Mesenchymal stem cell (in vitro differentiated cells and primary cell): ENCODE data around the gene GSTA5.
A peak's percentile ranks its signal among the peaks of the same experiment; 100 is the strongest.
"Not testable (repeated sequence)": the region's sequence is repeated elsewhere in the genome, so short reads cannot be mapped to it uniquely, and the experiment has no call there.

Experiments used
- DNase-seq: peaks from one replicate; pipeline ENCODE4 v3.0.0-alpha.2; 2013
- H2AFZ ChIP-seq: one replicate; pipeline ENCODE4 v1.6.1; 2013; ENCODE audit warnings: low read depth, mild to moderate bottlenecking, control low read depth, inconsistent platforms, low read length, moderate library complexity
- H2AK5ac ChIP-seq: 2 replicates; pipeline ENCODE4 v1.6.1; 2013; ENCODE audit warnings: low read length, moderate library complexity, mild to moderate bottlenecking, inconsistent platforms; ENCODE audit not compliant: severe bottlenecking
- H2BK120ac ChIP-seq: one replicate; pipeline ENCODE4 v1.6.1; 2013; ENCODE audit warnings: low read depth, mild to moderate bottlenecking, inconsistent platforms, low read length, moderate library complexity
- H2BK12ac ChIP-seq, 2 experiments: one replicate each; pipeline ENCODE4 v1.6.1; 2013; ENCODE audit warnings: inconsistent platforms in 2 of 2, low read length in 2 of 2, mild to moderate bottlenecking in 2 of 2, moderate library complexity in 2 of 2, control low read depth in 1 of 2
- H2BK15ac ChIP-seq: one replicate; pipeline ENCODE4 v1.6.1; 2013; ENCODE audit warnings: mild to moderate bottlenecking, low read depth, inconsistent platforms; ENCODE audit not compliant: poor library complexity, severe bottlenecking
- H2BK5ac ChIP-seq: 2 replicates; pipeline ENCODE4 v1.6.1; 2013; ENCODE audit warnings: low read depth, mild to moderate bottlenecking, low read length, control low read depth, inconsistent platforms; ENCODE audit not compliant: poor library complexity, severe bottlenecking
- H3K14ac ChIP-seq, 2 experiments: one replicate each; pipeline ENCODE4 v1.6.1; 2013; ENCODE audit warnings: inconsistent platforms in 2 of 2, low read length in 2 of 2, control low read depth in 1 of 2, mild to moderate bottlenecking in 1 of 2, moderate library complexity in 1 of 2
- H3K18ac ChIP-seq, 2 experiments: one replicate each; pipeline ENCODE4 v1.6.1; 2013; ENCODE audit warnings: inconsistent platforms in 2 of 2, low read length in 2 of 2, control low read depth in 1 of 2, low read depth in 1 of 2, mild to moderate bottlenecking in 1 of 2
- H3K23ac ChIP-seq, 2 experiments: one replicate each; pipeline ENCODE4 v1.6.1; 2013; ENCODE audit warnings: inconsistent platforms in 2 of 2, low read length in 2 of 2, mild to moderate bottlenecking in 2 of 2, moderate library complexity in 2 of 2, control low read depth in 1 of 2
- H3K27ac ChIP-seq: 2 replicates; pipeline ENCODE4 v1.5.1; 2013; ENCODE audit warnings: mild to moderate bottlenecking, moderate library complexity, low read length, control low read depth, inconsistent platforms; ENCODE audit not compliant: poor library complexity, severe bottlenecking
- H3K27me3 ChIP-seq, 2 experiments: 2 replicates each; pipeline versions ENCODE4 v1.6.1 to v1.7.0; 2013; ENCODE audit warnings: low read length in 2 of 2, mild to moderate bottlenecking in 2 of 2, moderate library complexity in 2 of 2, control low read depth in 1 of 2, inconsistent platforms in 1 of 2; ENCODE audit not compliant: control insufficient read depth in 1 of 2, insufficient read depth in 1 of 2
- H3K36me3 ChIP-seq, 2 experiments: 2 replicates each; pipeline versions ENCODE4 v1.6.1 to v1.7.0; 2013; ENCODE audit warnings: low read length in 2 of 2, control low read depth in 1 of 2, inconsistent platforms in 1 of 2, low read depth in 1 of 2, mild to moderate bottlenecking in 1 of 2; ENCODE audit not compliant: insufficient read depth in 2 of 2, control insufficient read depth in 1 of 2
- H3K4ac ChIP-seq, 2 experiments: one replicate each; pipeline ENCODE4 v1.6.1; 2013; ENCODE audit warnings: inconsistent platforms in 2 of 2, low read length in 2 of 2, mild to moderate bottlenecking in 2 of 2, moderate library complexity in 2 of 2, control low read depth in 1 of 2, low read depth in 1 of 2
- H3K4me1 ChIP-seq: 2 replicates; pipeline ENCODE4 v1.6.1; 2013; ENCODE audit warnings: low read depth, low read length, control low read depth; ENCODE audit not compliant: control insufficient read depth, insufficient read depth
- H3K4me2 ChIP-seq: 2 replicates; pipeline ENCODE4 v1.6.1; 2013; ENCODE audit warnings: low read length, mild to moderate bottlenecking, inconsistent platforms; ENCODE audit not compliant: poor library complexity, severe bottlenecking
- H3K4me3 ChIP-seq, 2 experiments: 2 replicates each; pipeline versions ENCODE4 v1.5.1 to v1.7.0; 2013; ENCODE audit warnings: low read length in 2 of 2, mild to moderate bottlenecking in 2 of 2, control low read depth in 1 of 2, low read depth in 1 of 2; ENCODE audit not compliant: insufficient read depth in 1 of 2
- H3K79me1 ChIP-seq: replicated peaks from 2 replicates; pipeline ENCODE4 v1.6.1; 2013; ENCODE audit warnings: mild to moderate bottlenecking, control low read depth, low read length, inconsistent platforms; ENCODE audit not compliant: poor library complexity, severe bottlenecking
- H3K9ac ChIP-seq: 2 replicates; pipeline ENCODE4 v1.7.0; 2013; ENCODE audit warnings: mild to moderate bottlenecking, low read length, moderate library complexity
- H3K9me3 ChIP-seq: 2 replicates; pipeline ENCODE4 v1.7.0; 2013; ENCODE audit warnings: mild to moderate bottlenecking, low read length; ENCODE audit not compliant: control insufficient read depth
- H4K8ac ChIP-seq: one replicate; pipeline ENCODE4 v1.6.1; 2013; ENCODE audit warnings: inconsistent platforms, mild to moderate bottlenecking, low read length, moderate library complexity
- H4K91ac ChIP-seq: one replicate; pipeline ENCODE4 v1.6.1; 2013; ENCODE audit warnings: mild to moderate bottlenecking, low read length, inconsistent platforms
- WGBS: methylation state at CpG from one replicate; pipeline ENCODE4 v1.1.7; 2013; ENCODE audit warnings: mixed read lengths; 5-methylcytosine and 5-hydroxymethylcytosine counted together

GSTA5 gene

GRCh38 chr6:52839124-52840055 is 1.2 kb downstream of the GSTA5 start:
- peaks cover 2% of the 10 kb centered on the region for H3K4me1 ChIP-seq
- WGBS, result 65% methylated on average over 18 of the region's 20 CpGs
- no peak overlapping the region for H3K4me2 ChIP-seq
- H3K23ac ChIP-seq, result peak overlapping the region in 1 of 2 experiments; percentile 35
- no peak overlapping the region for H2BK120ac ChIP-seq
- DNase-seq, result peak; percentile 75
- no peak overlapping the region for H2BK12ac ChIP-seq
- H3K9ac ChIP-seq, result no peak overlapping the region
- H4K8ac ChIP-seq, result no peak overlapping the region
- no peak overlapping the region for H3K14ac ChIP-seq
- no peaks in the 10 kb centered on the region for H3K36me3 ChIP-seq
- no peak overlapping the region for H4K91ac ChIP-seq
- H3K4ac ChIP-seq, result no peak overlapping the region
- no peak overlapping the region for H3K4me3 ChIP-seq
- H3K27ac ChIP-seq, result no peak overlapping the region
- no peaks in the 10 kb centered on the region for H3K9me3 ChIP-seq
- no peaks in the 10 kb centered on the region for H3K79me1 ChIP-seq
- no peak overlapping the region for H2AK5ac ChIP-seq
- H2BK15ac ChIP-seq, result no peak overlapping the region
- H2AFZ ChIP-seq, result no peak overlapping the region
- no peak overlapping the region for H2BK5ac ChIP-seq
- H3K18ac ChIP-seq, result no peak overlapping the region
- H3K27me3 ChIP-seq, result peaks cover 12 to 19% of the 10 kb centered on the region in 2 experiments

GRCh38 chr6:52834481-52834880 is 6.1 kb downstream of the GSTA5 start:
- no peak overlapping the region for H4K8ac ChIP-seq
- H3K4ac ChIP-seq, result no peak overlapping the region
- H3K4me2 ChIP-seq, result no peak overlapping the region
- H2BK12ac ChIP-seq, result no peak overlapping the region
- no peak overlapping the region for H2BK15ac ChIP-seq
- no peak overlapping the region for H2AFZ ChIP-seq
- H4K91ac ChIP-seq, result no peak overlapping the region
- H3K27ac ChIP-seq, result no peak overlapping the region
- H3K79me1 ChIP-seq, result no peaks in the 10 kb centered on the region
- no peak overlapping the region for H3K18ac ChIP-seq
- no peak overlapping the region for H3K4me3 ChIP-seq
- H3K4me1 ChIP-seq, result peaks cover 2% of the 10 kb centered on the region
- peaks cover 6 to 31% of the 10 kb centered on the region in 2 experiments for H3K27me3 ChIP-seq
- no peak overlapping the region for H3K9ac ChIP-seq
- no peak overlapping the region for H3K23ac ChIP-seq
- WGBS, result 88% methylated on average over 1 of the region's 1 CpG
- DNase-seq, result no peak
- H3K9me3 ChIP-seq, result no peaks in the 10 kb centered on the region
- no peak overlapping the region for H2BK5ac ChIP-seq
- no peak overlapping the region for H2BK120ac ChIP-seq
- H3K14ac ChIP-seq, result no peak overlapping the region
- H2AK5ac ChIP-seq, result no peak overlapping the region
- no peaks in the 10 kb centered on the region for H3K36me3 ChIP-seq

- H3K9me3 ChIP-seq, H2BK5ac ChIP-seq, H2AK5ac ChIP-seq, H3K23ac ChIP-seq, H3K9ac ChIP-seq, H2AFZ ChIP-seq, DNase-seq, H3K4me2 ChIP-seq, H3K27ac ChIP-seq, H3K4ac ChIP-seq, H3K79me1 ChIP-seq, H3K36me3 ChIP-seq, H2BK15ac ChIP-seq, H2BK120ac ChIP-seq, H3K4me3 ChIP-seq, H3K4me1 ChIP-seq, H4K91ac ChIP-seq, H4K8ac ChIP-seq, H3K14ac ChIP-seq, H2BK12ac ChIP-seq, H3K18ac ChIP-seq: not testable (repeated sequence)
- 100% methylated on average over 1 of the region's 4 CpGs for WGBS
- H3K27me3 ChIP-seq, result peaks cover 0 to 18% of the 10 kb centered on the region in 2 experiments
Measured at GRCh38 chr6:52830869-52831268, 9.7 kb downstream of the GSTA5 start.

- Histone ChIP-seq H3K4me1 (no peaks in the 10 kb centered on the region), H3K18ac (no peak overlapping the region), H3K27me3 (peaks cover 0 to 12% of the 10 kb centered on the region in 2 experiments), H3K27ac (no peak overlapping the region), H3K79me1 (no peaks in the 10 kb centered on the region), H3K9ac (no peak overlapping the region), H4K91ac (no peak overlapping the region), H3K4me2 (no peak overlapping the region), H2AFZ (no peak overlapping the region), H2BK15ac (no peak overlapping the region), H3K4ac (no peak overlapping the region), H4K8ac (no peak overlapping the region), H3K14ac (peak overlapping the region in 1 of 2 experiments; percentile 22), H2AK5ac (no peak overlapping the region), H3K9me3 (no peaks in the 10 kb centered on the region), H3K23ac (no peak overlapping the region), H3K4me3 (no peak overlapping the region), H3K36me3 (no peaks in the 10 kb centered on the region), H2BK120ac (no peak overlapping the region), H2BK5ac (no peak overlapping the region), H2BK12ac (no peak overlapping the region)
- 88% methylated on average over 31 of the region's 37 CpGs for WGBS
- no peak for DNase-seq
Measured at GRCh38 chr6:52829046-52829817, 11.4 kb downstream of the GSTA5 start.
